Immature natural killer cell (primary cell): ENCODE results near the gene SEC22C. TPM values are rescaled to one million over a fixed set of nuclear protein-coding genes. Genes with fewer than 3 reads are reported as not detected.
A peak's percentile ranks its signal among the peaks of the same experiment; 100 is the strongest.

Source experiments
- DNase-seq, 3 donors: peaks; one replicate each; pipeline ENCODE4 v3.0.0; 2022; ENCODE audit warnings: mixed read lengths in 1 of 3
- H3K27ac Mint-ChIP-seq, 6 donors: one replicate each; pipeline ENCODE4 v1.8.0; 2020; ENCODE audit warnings: mixed read lengths in 6 of 6, mild to moderate bottlenecking in 5 of 6, inconsistent platforms in 4 of 6, moderate library complexity in 3 of 6
- H3K27me3 Mint-ChIP-seq, 3 donors: one replicate each; pipeline ENCODE4 v1.8.0; 2020 to 2021; ENCODE audit warnings: low read depth in 3 of 3, mild to moderate bottlenecking in 3 of 3, mixed read lengths in 3 of 3, moderate library complexity in 3 of 3, inconsistent platforms in 1 of 3
- H3K36me3 Mint-ChIP-seq, 3 donors: one replicate each; pipeline ENCODE4 v1.8.0; 2020; ENCODE audit warnings: mixed read lengths in 3 of 3, inconsistent platforms in 2 of 3, mild to moderate bottlenecking in 2 of 3
- H3K4me1 Mint-ChIP-seq, 2 donors: one replicate each; pipeline ENCODE4 v1.8.0; 2020; ENCODE audit warnings: inconsistent platforms in 2 of 2, mild to moderate bottlenecking in 2 of 2, mixed read lengths in 2 of 2, moderate library complexity in 1 of 2
- H3K4me3 Mint-ChIP-seq, 5 donors: one replicate each; pipeline ENCODE4 v1.8.0; 2020; ENCODE audit warnings: mild to moderate bottlenecking in 5 of 5, mixed read lengths in 5 of 5, inconsistent platforms in 3 of 5, moderate library complexity in 3 of 5
- H3K9me3 Mint-ChIP-seq, 6 donors: one replicate each; pipeline ENCODE4 v1.8.0; 2020; ENCODE audit warnings: mild to moderate bottlenecking in 6 of 6, mixed read lengths in 6 of 6, inconsistent platforms in 4 of 6, moderate library complexity in 3 of 6
- polyA plus RNA-seq, 3 donors: library from polyadenylated mRNA; unstranded; fragments of 300-500 nt; fragmentation: Illumina TruSeq; gene quantifications; one replicate each; pipeline ENCODE4 v1.2.3, GENCODE V29; 2021

The SEC22C gene
- polyA plus RNA-seq, 3 donors from 2014 or later, result 28.7 to 35.6 (median 30.8) TPM

- Mint-ChIP-seq H3K9me3 (peaks cover 0 to 4% (median 0%) of the 10 kb centered on the region in 6 donors), H3K27me3 (peaks cover 4 to 16% (median 4%) of the 10 kb centered on the region in 3 donors), H3K4me1 (peaks cover 16 to 22% of the 10 kb centered on the region in 2 donors), H3K36me3 (no peaks in the 10 kb centered on the region), H3K4me3 (peak overlapping the region; percentile 83 to 93 (median 88)), H3K27ac (peak overlapping the region in 2 of 6 donors; percentile 14 to 46)
- DNase-seq, result peak in 2 of 3 donors; percentile 6 to 9
Observed at GRCh38 chr3:42501681-42502428, 79.9 kb downstream of the SEC22C start.

GRCh38 chr3:42501321-42501680 is 80.5 kb downstream of the SEC22C start:
- H3K4me1 Mint-ChIP-seq, result peaks cover 16 to 22% of the 10 kb centered on the region in 2 donors
- H3K9me3 Mint-ChIP-seq, result peaks cover 0 to 4% (median 0%) of the 10 kb centered on the region in 6 donors
- H3K27me3 Mint-ChIP-seq, result peaks cover 4 to 16% (median 4%) of the 10 kb centered on the region in 3 donors
- H3K4me3 Mint-ChIP-seq, result peak overlapping the region; percentile 57 to 93 (median 88)
- H3K27ac Mint-ChIP-seq, result no peak overlapping the region
- no peak for DNase-seq
- H3K36me3 Mint-ChIP-seq, result no peaks in the 10 kb centered on the region

- Mint-ChIP-seq H3K27ac (no peak overlapping the region), H3K27me3 (peaks cover 4 to 16% (median 4%) of the 10 kb centered on the region in 3 donors), H3K9me3 (peaks cover 0 to 4% (median 0%) of the 10 kb centered on the region in 6 donors), H3K4me1 (peaks cover 16 to 22% of the 10 kb centered on the region in 2 donors), H3K4me3 (peak overlapping the region; percentile 54 to 72 (median 66)), H3K36me3 (no peaks in the 10 kb centered on the region)
- no peak for DNase-seq
Observed at GRCh38 chr3:42500909-42501308, 80.9 kb downstream of the SEC22C start.

GRCh38 chr3:42500091-42500490 is 81.7 kb downstream of the SEC22C start:
- no peak for DNase-seq
- Mint-ChIP-seq H3K9me3 (peaks cover 0 to 4% (median 0%) of the 10 kb centered on the region in 6 donors), H3K4me1 (peaks cover 16 to 22% of the 10 kb centered on the region in 2 donors), H3K27ac (no peak overlapping the region), H3K36me3 (no peaks in the 10 kb centered on the region), H3K27me3 (peaks cover 4 to 16% (median 4%) of the 10 kb centered on the region in 3 donors), H3K4me3 (peak overlapping the region in 3 of 5 donors; percentile 57 to 72 (median 66))

- no peak overlapping the region for H3K27ac Mint-ChIP-seq
- peaks cover 0 to 4% (median 0%) of the 10 kb centered on the region in 6 donors for H3K9me3 Mint-ChIP-seq
- peaks cover 4 to 16% (median 4%) of the 10 kb centered on the region in 3 donors for H3K27me3 Mint-ChIP-seq
- DNase-seq, result no peak
- no peak overlapping the region for H3K4me3 Mint-ChIP-seq
- no peaks in the 10 kb centered on the region for H3K36me3 Mint-ChIP-seq
- H3K4me1 Mint-ChIP-seq, result peaks cover 16 to 22% of the 10 kb centered on the region in 2 donors
Observed at GRCh38 chr3:42499478-42499871, 82.3 kb downstream of the SEC22C start.

GRCh38 chr3:42498791-42499477 is 82.8 kb downstream of the SEC22C start:
- Mint-ChIP-seq H3K27me3 (peaks cover 2 to 16% (median 5%) of the 10 kb centered on the region in 3 donors), H3K4me1 (peaks cover 16 to 22% of the 10 kb centered on the region in 2 donors), H3K36me3 (no peaks in the 10 kb centered on the region), H3K4me3 (no peak overlapping the region), H3K9me3 (peaks cover 0 to 4% (median 0%) of the 10 kb centered on the region in 6 donors), H3K27ac (no peak overlapping the region)
- no peak for DNase-seq

- peaks cover 0 to 4% (median 0%) of the 10 kb centered on the region in 6 donors for H3K9me3 Mint-ChIP-seq
- peaks cover 2 to 15% (median 7%) of the 10 kb centered on the region in 3 donors for H3K27me3 Mint-ChIP-seq
- DNase-seq, result no peak
- no peak overlapping the region for H3K4me3 Mint-ChIP-seq
- H3K4me1 Mint-ChIP-seq, result peaks cover 9 to 17% of the 10 kb centered on the region in 2 donors
- H3K36me3 Mint-ChIP-seq, result no peaks in the 10 kb centered on the region
- H3K27ac Mint-ChIP-seq, result no peak overlapping the region
Observed at GRCh38 chr3:42498034-42498433, 83.7 kb downstream of the SEC22C start.

Other genes with a start within 250 kb of the SEC22C start
- gene LYZL4, start 171.4 kb downstream of the SEC22C start, polyA plus RNA-seq, result not detected
- gene VIPR1, start 79.3 kb downstream of the SEC22C start, polyA plus RNA-seq, result 1 to 10 TPM in 1 of 3 donors, under 1 TPM in 2; 0.30 to 1.8 (median 0.60) TPM
- gene SS18L2, start 8.9 kb upstream of the SEC22C start, polyA plus RNA-seq, result 100 to 1,000 TPM; 118 to 124 (median 123) TPM
- gene NKTR, start 18.7 kb upstream of the SEC22C start, polyA plus RNA-seq, result 10 to 100 TPM in 1 of 3 donors, 1 to 10 TPM in 2; 6.9 to 15.9 (median 7.4) TPM
- gene ZBTB47, start 71.7 kb upstream of the SEC22C start, polyA plus RNA-seq, result under 1 TPM in 2 of 3 donors, not detected in 1; 0.16 to 0.24 TPM
- gene KLHL40, start 103.6 kb upstream of the SEC22C start, polyA plus RNA-seq, result not detected
- gene HHATL, start 120.8 kb upstream of the SEC22C start, polyA plus RNA-seq, result not detected
- gene CCDC13, start 191.3 kb upstream of the SEC22C start, polyA plus RNA-seq, result 1 to 10 TPM in 1 of 3 donors, under 1 TPM in 1, not detected in 1; 0.61 to 1.1 TPM
- gene HIGD1A, start 222.5 kb upstream of the SEC22C start, polyA plus RNA-seq, result 100 to 1,000 TPM; 111 to 204 (median 159) TPM
- under 1 TPM in 1 of 3 donors, not detected in 2; 0.18 TPM for gene ACKR2, start 227.5 kb upstream of the SEC22C start, polyA plus RNA-seq